HG03066 (cell line): ENCODE results near the gene SLC39A1.
"Not testable (repeated sequence)": the region's sequence is repeated elsewhere in the genome, so short reads cannot be mapped to it uniquely, and the experiment has no call there.

Experiments used
- ATAC-seq: cut with Tn5 transposase; IDR thresholded peaks from one replicate; pipeline ENCODE4 v1.9.1; 2021; ENCODE audit warnings: low read depth; ENCODE audit not compliant: unreplicated experiment

SLC39A1 gene

GRCh38 chr1:153933430-153933829 lies 29.9 kb downstream of the SLC39A1 start:
- no peak for ATAC-seq

GRCh38 chr1:153932156-153933131 lies 30.9 kb downstream of the SLC39A1 start:
- no peak for ATAC-seq

- ATAC-seq = no peak
These were observed 33.1 kb downstream of the SLC39A1 start for GRCh38 chr1:153929981-153930948.

- ATAC-seq = no peak
These were observed 33.9 kb downstream of the SLC39A1 start for GRCh38 chr1:153929426-153929825.

GRCh38 chr1:153928791-153929341 lies 34.5 kb downstream of the SLC39A1 start:
- no peak for ATAC-seq

GRCh38 chr1:153928245-153928644 lies 35.1 kb downstream of the SLC39A1 start:
- no peak for ATAC-seq

GRCh38 chr1:153926405-153926804 lies 36.9 kb downstream of the SLC39A1 start:
- ATAC-seq = no peak

- ATAC-seq = peak; percentile 94
These were observed 40.1 kb downstream of the SLC39A1 start, which contains the start of gene GATAD2B for GRCh38 chr1:153922972-153923925. GATAD2B (minus strand) TSS chr1:153922972; CDS start chr1:153828347, 94,625 bp downstream.

- peak; percentile 19 for ATAC-seq
These were observed 41.0 kb downstream of the SLC39A1 start for GRCh38 chr1:153922076-153922971.

GRCh38 chr1:153921803-153922075 lies 41.6 kb downstream of the SLC39A1 start:
- no peak for ATAC-seq

GRCh38 chr1:153921080-153921802 lies 42.1 kb downstream of the SLC39A1 start:
- ATAC-seq = no peak

- no peak for ATAC-seq
These were observed 43.2 kb downstream of the SLC39A1 start for GRCh38 chr1:153919876-153920852.

GRCh38 chr1:153916297-153916696 lies 47.0 kb downstream of the SLC39A1 start:
- ATAC-seq = no peak

- ATAC-seq = no peak
These were observed 51.0 kb downstream of the SLC39A1 start for GRCh38 chr1:153912349-153912748.

- not testable (repeated sequence) for ATAC-seq
These were observed 52.8 kb downstream of the SLC39A1 start for GRCh38 chr1:153910560-153910959.
